ENCODE measurements around the gene PACS1.
"Not testable (repeated sequence)": the region's sequence is repeated elsewhere in the genome, so short reads cannot be mapped to it uniquely, and the experiment has no call there.

The PACS1 gene

GRCh38 chr11:66080055-66080817, 10.2 kb downstream of the PACS1 start:
- no peaks in the 10 kb centered on the region for H3K27me3 ChIP-seq (ENCODE audit: insufficient read depth, low read length)
- no peak overlapping the region for H3K4me3 ChIP-seq (ENCODE audit: low read length)
- H3K27ac ChIP-seq (ENCODE audit: low read length): no peak overlapping the region
- no peaks in the 10 kb centered on the region for H3K9me3 ChIP-seq (ENCODE audit: insufficient read depth, low read depth, low read length)
- H3K4me1 ChIP-seq (ENCODE audit: insufficient read depth, low read length): no peaks in the 10 kb centered on the region
- no peaks in the 10 kb centered on the region for H3K36me3 ChIP-seq (ENCODE audit: insufficient read depth, low read depth, low read length)
- no peak overlapping the region for H3K9ac ChIP-seq (ENCODE audit: low read depth, low read length)

GRCh38 chr11:66081505-66081904, 11.4 kb downstream of the PACS1 start:
- no peaks in the 10 kb centered on the region for H3K9me3 ChIP-seq (ENCODE audit: insufficient read depth, low read depth, low read length)
- no peak overlapping the region for H3K9ac ChIP-seq (ENCODE audit: low read depth, low read length)
- no peaks in the 10 kb centered on the region for H3K4me1 ChIP-seq (ENCODE audit: insufficient read depth, low read length)
- no peak overlapping the region for H3K4me3 ChIP-seq (ENCODE audit: low read length)
- no peaks in the 10 kb centered on the region for H3K27me3 ChIP-seq (ENCODE audit: insufficient read depth, low read length)
- no peaks in the 10 kb centered on the region for H3K36me3 ChIP-seq (ENCODE audit: insufficient read depth, low read depth, low read length)
- no peak overlapping the region for H3K27ac ChIP-seq (ENCODE audit: low read length)

GRCh38 chr11:66082946-66083698, 13.1 kb downstream of the PACS1 start:
- H3K4me3 ChIP-seq (ENCODE audit: low read length): no peak overlapping the region
- H3K4me1 ChIP-seq (ENCODE audit: insufficient read depth, low read length): no peaks in the 10 kb centered on the region
- no peaks in the 10 kb centered on the region for H3K9me3 ChIP-seq (ENCODE audit: insufficient read depth, low read depth, low read length)
- no peak overlapping the region for H3K9ac ChIP-seq (ENCODE audit: low read depth, low read length)
- H3K36me3 ChIP-seq (ENCODE audit: insufficient read depth, low read depth, low read length): no peaks in the 10 kb centered on the region
- no peaks in the 10 kb centered on the region for H3K27me3 ChIP-seq (ENCODE audit: insufficient read depth, low read length)
- no peak overlapping the region for H3K27ac ChIP-seq (ENCODE audit: low read length)

- no peak overlapping the region for H3K4me3 ChIP-seq (ENCODE audit: low read length)
- H3K4me1 ChIP-seq (ENCODE audit: insufficient read depth, low read length): no peaks in the 10 kb centered on the region
- H3K9ac ChIP-seq (ENCODE audit: low read depth, low read length): no peak overlapping the region
- H3K9me3 ChIP-seq (ENCODE audit: insufficient read depth, low read depth, low read length): no peaks in the 10 kb centered on the region
- no peaks in the 10 kb centered on the region for H3K27me3 ChIP-seq (ENCODE audit: insufficient read depth, low read length)
- H3K36me3 ChIP-seq (ENCODE audit: insufficient read depth, low read depth, low read length): no peaks in the 10 kb centered on the region
- no peak overlapping the region for H3K27ac ChIP-seq (ENCODE audit: low read length)
Measured at GRCh38 chr11:66083767-66084166, 13.7 kb downstream of the PACS1 start.

DNA sequence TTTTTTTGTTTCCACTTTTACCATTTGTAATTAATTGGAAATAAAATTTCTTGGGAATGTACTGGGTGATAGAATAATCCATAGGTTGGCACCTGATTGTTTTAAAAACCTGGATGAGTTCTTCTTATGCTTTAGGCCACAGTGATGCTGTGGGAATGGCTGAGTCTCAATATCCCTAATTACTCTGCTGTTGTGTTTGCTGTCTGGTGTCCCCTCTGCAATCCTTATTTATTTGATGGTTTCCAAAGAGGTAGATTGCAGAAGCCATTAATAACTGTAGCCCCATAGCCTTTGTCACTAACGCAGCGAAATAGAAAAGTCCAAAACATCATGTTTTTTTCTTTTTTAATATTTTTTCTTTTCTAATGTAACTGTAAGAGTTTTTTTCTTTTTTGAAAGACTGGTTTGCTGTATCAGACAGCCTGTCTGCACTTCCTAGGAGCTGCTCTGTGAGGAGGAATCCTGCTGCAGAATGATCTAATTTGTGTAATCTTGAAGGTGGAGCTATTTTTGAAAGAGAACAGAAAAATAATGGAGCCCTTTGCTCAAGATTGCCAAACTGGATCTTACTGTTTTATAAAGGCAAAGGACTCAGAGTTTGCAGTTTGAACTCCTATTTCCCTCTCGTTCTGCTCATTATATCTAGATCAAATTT, 14.9 kb downstream of the PACS1 start:
- no peaks in the 10 kb centered on the region for H3K9me3 ChIP-seq (ENCODE audit: insufficient read depth, low read depth, low read length)
- H3K9ac ChIP-seq (ENCODE audit: low read depth, low read length): no peak overlapping the region
- no peaks in the 10 kb centered on the region for H3K4me1 ChIP-seq (ENCODE audit: insufficient read depth, low read length)
- no peaks in the 10 kb centered on the region for H3K36me3 ChIP-seq (ENCODE audit: insufficient read depth, low read depth, low read length)
- no peak overlapping the region for H3K27ac ChIP-seq (ENCODE audit: low read length)
- H3K4me3 ChIP-seq (ENCODE audit: low read length): no peak overlapping the region
- H3K27me3 ChIP-seq (ENCODE audit: insufficient read depth, low read length): no peaks in the 10 kb centered on the region

DNA sequence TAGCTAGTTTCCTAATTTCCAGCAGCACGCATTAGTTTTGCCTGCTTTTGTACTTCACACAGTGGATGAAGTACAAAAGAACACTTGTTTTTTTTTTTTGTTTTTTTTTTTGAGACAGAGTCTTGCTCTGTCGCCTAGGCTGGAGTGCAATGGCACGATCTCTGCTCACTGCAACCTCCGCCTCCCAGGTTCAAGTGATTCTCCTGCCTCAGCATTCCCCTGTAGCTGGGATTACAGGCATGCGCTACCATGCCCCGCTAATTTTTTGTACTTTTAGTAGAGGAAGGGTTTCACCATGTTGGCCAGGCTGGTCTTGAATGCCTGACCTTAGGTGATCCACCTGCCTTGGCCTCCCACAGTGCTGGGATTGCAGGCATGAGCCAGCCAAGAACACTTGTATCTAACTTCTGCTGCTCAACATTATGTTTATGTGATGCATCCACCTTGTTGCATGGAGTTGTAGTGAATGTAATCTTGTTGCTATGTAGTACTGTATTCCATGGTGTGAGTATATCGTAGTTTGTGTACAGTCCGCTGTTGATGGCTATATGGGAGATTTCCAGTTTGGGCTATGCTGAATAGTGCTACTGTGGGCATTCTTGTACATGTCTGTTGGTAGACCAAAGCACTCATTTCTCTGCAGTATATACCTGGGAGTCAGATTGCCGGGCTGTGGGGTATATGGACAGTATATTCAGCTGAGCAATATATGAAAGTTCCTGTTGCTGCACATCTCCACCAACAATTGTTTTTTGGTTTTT, 17.3 kb downstream of the PACS1 start:
- Histone ChIP-seq H3K4me3 (ENCODE audit: low read length) (no peak overlapping the region), H3K27ac (ENCODE audit: low read length) (no peak overlapping the region), H3K36me3 (ENCODE audit: insufficient read depth, low read depth, low read length) (no peaks in the 10 kb centered on the region), H3K9ac (ENCODE audit: low read depth, low read length) (no peak overlapping the region), H3K27me3 (ENCODE audit: insufficient read depth, low read length) (no peaks in the 10 kb centered on the region), H3K4me1 (ENCODE audit: insufficient read depth, low read length) (no peaks in the 10 kb centered on the region), H3K9me3 (ENCODE audit: insufficient read depth, low read depth, low read length) (no peaks in the 10 kb centered on the region)

GRCh38 chr11:66089067-66089466, 19.0 kb downstream of the PACS1 start:
- no peaks in the 10 kb centered on the region for H3K4me1 ChIP-seq (ENCODE audit: insufficient read depth, low read length)
- no peaks in the 10 kb centered on the region for H3K36me3 ChIP-seq (ENCODE audit: insufficient read depth, low read depth, low read length)
- no peak overlapping the region for H3K27ac ChIP-seq (ENCODE audit: low read length)
- no peaks in the 10 kb centered on the region for H3K27me3 ChIP-seq (ENCODE audit: insufficient read depth, low read length)
- no peak overlapping the region for H3K4me3 ChIP-seq (ENCODE audit: low read length)
- no peak overlapping the region for H3K9ac ChIP-seq (ENCODE audit: low read depth, low read length)
- no peaks in the 10 kb centered on the region for H3K9me3 ChIP-seq (ENCODE audit: insufficient read depth, low read depth, low read length)

DNA sequence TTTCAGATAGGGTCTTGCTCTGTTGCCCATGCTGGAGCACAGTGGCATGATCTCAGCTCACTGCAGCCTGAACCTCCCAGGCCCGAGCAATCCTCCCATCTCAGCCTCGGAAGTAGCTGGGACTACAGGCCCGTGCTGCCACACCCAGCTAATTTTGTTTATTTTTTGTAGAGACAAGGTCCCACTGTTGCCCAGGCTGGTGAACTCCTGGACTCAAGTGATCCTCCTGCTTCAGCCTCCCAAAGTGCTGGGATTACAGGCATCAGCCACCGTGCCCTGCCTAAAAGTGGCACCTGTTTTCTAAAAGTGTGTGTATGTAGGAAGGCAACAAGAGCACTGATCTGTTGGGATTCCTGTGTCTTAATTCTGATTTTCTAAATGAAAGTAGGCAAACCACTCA, 20.2 kb downstream of the PACS1 start:
- no peak overlapping the region for H3K9ac ChIP-seq (ENCODE audit: low read depth, low read length)
- no peak overlapping the region for H3K27ac ChIP-seq (ENCODE audit: low read length)
- H3K4me3 ChIP-seq (ENCODE audit: low read length): no peak overlapping the region
- H3K36me3 ChIP-seq (ENCODE audit: insufficient read depth, low read depth, low read length): no peaks in the 10 kb centered on the region
- no peaks in the 10 kb centered on the region for H3K4me1 ChIP-seq (ENCODE audit: insufficient read depth, low read length)
- no peaks in the 10 kb centered on the region for H3K27me3 ChIP-seq (ENCODE audit: insufficient read depth, low read length)
- no peaks in the 10 kb centered on the region for H3K9me3 ChIP-seq (ENCODE audit: insufficient read depth, low read depth, low read length)

- H3K36me3 ChIP-seq (ENCODE audit: insufficient read depth, low read depth, low read length); H3K27me3 ChIP-seq (ENCODE audit: insufficient read depth, low read length): not testable (repeated sequence)
Measured at GRCh38 chr11:66092125-66092524, 22.1 kb downstream of the PACS1 start.

DNA sequence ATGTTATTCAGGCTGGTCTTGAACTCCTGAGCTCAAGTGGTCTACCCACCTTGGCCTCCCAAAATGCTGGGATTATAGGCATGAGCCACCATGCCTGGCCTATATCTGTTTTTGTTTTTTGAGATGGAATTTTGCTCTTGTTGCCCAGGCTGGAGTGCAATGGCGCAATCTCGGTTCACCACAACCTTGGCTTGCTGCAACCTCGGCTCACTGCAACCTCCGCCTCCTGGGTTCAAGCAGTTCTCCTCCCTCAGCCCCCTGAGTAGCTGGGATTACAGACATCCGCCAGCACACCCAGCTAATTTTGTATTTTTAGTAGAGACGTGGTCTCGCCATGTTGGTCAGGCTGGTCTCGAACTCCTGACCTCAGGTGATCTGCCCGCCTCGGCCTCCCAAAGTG, 29.7 kb downstream of the PACS1 start:
- not testable (repeated sequence) for H3K27me3 ChIP-seq (ENCODE audit: insufficient read depth, low read length); H3K9me3 ChIP-seq (ENCODE audit: insufficient read depth, low read depth, low read length); H3K36me3 ChIP-seq (ENCODE audit: insufficient read depth, low read depth, low read length); H3K27ac ChIP-seq (ENCODE audit: low read length); H3K4me1 ChIP-seq (ENCODE audit: insufficient read depth, low read length); H3K4me3 ChIP-seq (ENCODE audit: low read length); H3K9ac ChIP-seq (ENCODE audit: low read depth, low read length)

More at GRCh38 chr11:66092125-66092524, 22.1 kb downstream of the PACS1 start:
- H3K4me3 ChIP-seq (ENCODE audit: low read length); H3K9ac ChIP-seq (ENCODE audit: low read depth, low read length); H3K9me3 ChIP-seq (ENCODE audit: insufficient read depth, low read depth, low read length); H3K27ac ChIP-seq (ENCODE audit: low read length); H3K4me1 ChIP-seq (ENCODE audit: insufficient read depth, low read length): not testable (repeated sequence)

DNA sequence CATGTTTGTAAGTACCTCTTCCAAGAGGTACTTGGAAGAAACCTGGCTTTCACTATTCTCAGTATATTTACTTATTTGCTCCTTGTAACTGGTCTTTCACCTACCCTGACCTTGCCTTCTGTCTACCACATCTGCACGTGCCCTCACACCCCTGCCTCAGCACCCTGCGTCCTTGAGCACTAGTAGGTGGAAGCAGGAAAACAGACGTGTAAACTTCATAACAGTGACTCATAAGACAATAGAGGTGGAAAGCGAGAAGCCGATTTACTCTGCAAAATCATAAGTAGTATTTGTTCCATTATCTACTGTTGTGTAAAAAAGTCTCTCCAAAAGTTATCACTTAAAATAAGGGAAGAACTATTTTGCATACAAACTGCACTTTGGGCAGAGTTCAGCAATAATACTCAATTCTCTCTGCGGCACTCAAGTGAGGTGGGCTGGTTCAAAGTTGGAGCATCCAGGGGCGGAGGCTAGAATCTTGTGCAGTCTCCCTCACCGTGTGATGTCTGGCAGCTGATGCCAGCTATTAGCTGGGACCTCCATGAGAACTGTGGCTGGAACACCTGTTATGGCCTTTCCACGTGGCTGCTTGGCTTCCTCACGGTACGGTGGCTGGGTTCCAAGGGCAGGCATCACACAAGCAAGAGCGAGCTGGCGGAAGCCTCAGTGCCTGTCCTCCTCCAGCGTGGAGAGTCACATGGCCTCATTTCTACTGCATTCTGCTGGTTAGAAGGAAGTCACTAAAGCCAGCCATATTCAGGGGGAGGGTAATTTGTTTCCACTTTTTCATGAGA, 30.4 kb downstream of the PACS1 start:
- H3K9me3 ChIP-seq (ENCODE audit: insufficient read depth, low read depth, low read length): no peaks in the 10 kb centered on the region
- no peak overlapping the region for H3K27ac ChIP-seq (ENCODE audit: low read length)
- H3K4me1 ChIP-seq (ENCODE audit: insufficient read depth, low read length): no peaks in the 10 kb centered on the region
- no peaks in the 10 kb centered on the region for H3K36me3 ChIP-seq (ENCODE audit: insufficient read depth, low read depth, low read length)
- H3K4me3 ChIP-seq (ENCODE audit: low read length): no peak overlapping the region
- H3K9ac ChIP-seq (ENCODE audit: low read depth, low read length): no peak overlapping the region
- H3K27me3 ChIP-seq (ENCODE audit: insufficient read depth, low read length): no peaks in the 10 kb centered on the region

Measured in iPS-20b (cell line).